Body of pancreas (tissue), 4 donors: Measurements from ENCODE around the gene PIGH. TPM values are rescaled to one million over a fixed set of nuclear protein-coding genes. Genes with fewer than 3 reads are reported as not detected.

ENCODE experiments used
- ATAC-seq: fragments of 150-250 bp; one replicate; pipeline ENCODE4 v1.9.1; 2016
- DNase-seq, 4 donors: peaks; one replicate each; pipeline ENCODE4 v3.0.0-alpha.2; 2019
- H3K27ac ChIP-seq, 4 donors: fragments of 200-600 bp; sonication (generic); 1 replicate in 3 of 4; 2 replicates in 1 of 4; pipeline versions ENCODE4 v1.5.1 to v1.6.1; 2016 to 2019; ENCODE audit warnings: mild to moderate bottlenecking in 1 of 4, mixed read lengths in 1 of 4, moderate library complexity in 1 of 4
- H3K27me3 ChIP-seq, 2 donors: fragments of 200-600 bp; sonication (generic); one replicate each; pipeline ENCODE4 v1.6.0; 2016; ENCODE audit warnings: mild to moderate bottlenecking in 1 of 2
- H3K36me3 ChIP-seq, 2 donors: fragments of 200-600 bp; sonication (generic); replicated peaks in 1 of 2; 2 replicates each; pipeline ENCODE4 v1.5.1; 2016; ENCODE audit warnings: low read depth in 2 of 2; ENCODE audit not compliant: insufficient read depth in 1 of 2
- H3K4me1 ChIP-seq: fragments of 200-600 bp; sonication (generic); one replicate; pipeline ENCODE4 v1.6.0; 2016
- H3K4me3 ChIP-seq, 2 donors: fragments of 200-600 bp; sonication (generic); 1 replicate in 1 of 2; 2 replicates in 1 of 2; pipeline ENCODE4 v1.5.1; 2016 to 2019
- H3K9me3 ChIP-seq, 3 donors: fragments of 200-600 bp; sonication (generic); 1 replicate in 2 of 3; 2 replicates in 1 of 3; pipeline ENCODE4 v1.5.1; 2016
- POLR2A ChIP-seq, 3 donors: fragments of 450-650 bp; IDR thresholded peaks; one replicate each; pipeline ENCODE4 v1.6.1; 2016; ENCODE audit warnings: antibody characterized with exemption in 3 of 3, mild to moderate bottlenecking in 2 of 3
- WGBS, 2 donors: methylation state at CpG; one replicate each; pipeline ENCODE4 v1.1.5; 2017; 5-methylcytosine and 5-hydroxymethylcytosine counted together
- intact Hi-C: fragments of 100-400 bp; cut with DNase I; formaldehyde crosslinking; loops from one replicate; pipeline ENCODE4 v1.15.1; 2023
- total RNA-seq, 2 donors: library from RNA; depleted of rRNA; stranded (reverse); fragments of >200 nt; gene quantifications; one replicate each; pipeline ENCODE4 v1.1.0, GENCODE V29; 2016
- TF ChIP-seq, protein P1 (sequence below), 7 experiments: fragments of 450-650 bp in 4 of 7; fragments of 200-600 bp in 3 of 7; sonication (generic) in 3 of 7; IDR thresholded peaks; one replicate each; pipeline ENCODE4 v1.5.1; 2016 to 2019; ENCODE audit warnings: antibody characterized with exemption in 7 of 7

Gene PIGH
- total RNA-seq, 2 donors from 2014 or later: 14.2 to 30.1 TPM

DNA sequence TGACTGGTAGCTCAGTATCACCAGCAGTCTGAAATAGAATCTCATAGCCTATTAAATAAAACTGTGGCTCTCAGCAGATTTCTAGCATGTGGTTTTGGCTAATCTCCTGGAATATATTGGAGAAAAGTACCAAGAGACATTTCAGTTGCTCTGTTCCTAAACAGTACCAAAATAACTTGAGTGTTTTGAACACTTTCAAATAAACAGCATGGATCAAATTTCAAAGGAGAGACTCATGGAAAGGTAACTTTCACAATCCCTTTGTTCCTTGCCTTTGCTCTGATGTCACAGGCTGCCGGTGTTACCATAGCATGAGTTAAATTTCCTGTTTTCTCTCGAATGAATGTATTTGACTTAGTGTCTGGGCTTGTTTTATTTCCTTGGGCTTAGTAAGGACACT, 23.0 kb upstream of the PIGH start:
- TF ChIP-seq, protein P1, sequence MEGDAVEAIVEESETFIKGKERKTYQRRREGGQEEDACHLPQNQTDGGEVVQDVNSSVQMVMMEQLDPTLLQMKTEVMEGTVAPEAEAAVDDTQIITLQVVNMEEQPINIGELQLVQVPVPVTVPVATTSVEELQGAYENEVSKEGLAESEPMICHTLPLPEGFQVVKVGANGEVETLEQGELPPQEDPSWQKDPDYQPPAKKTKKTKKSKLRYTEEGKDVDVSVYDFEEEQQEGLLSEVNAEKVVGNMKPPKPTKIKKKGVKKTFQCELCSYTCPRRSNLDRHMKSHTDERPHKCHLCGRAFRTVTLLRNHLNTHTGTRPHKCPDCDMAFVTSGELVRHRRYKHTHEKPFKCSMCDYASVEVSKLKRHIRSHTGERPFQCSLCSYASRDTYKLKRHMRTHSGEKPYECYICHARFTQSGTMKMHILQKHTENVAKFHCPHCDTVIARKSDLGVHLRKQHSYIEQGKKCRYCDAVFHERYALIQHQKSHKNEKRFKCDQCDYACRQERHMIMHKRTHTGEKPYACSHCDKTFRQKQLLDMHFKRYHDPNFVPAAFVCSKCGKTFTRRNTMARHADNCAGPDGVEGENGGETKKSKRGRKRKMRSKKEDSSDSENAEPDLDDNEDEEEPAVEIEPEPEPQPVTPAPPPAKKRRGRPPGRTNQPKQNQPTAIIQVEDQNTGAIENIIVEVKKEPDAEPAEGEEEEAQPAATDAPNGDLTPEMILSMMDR (IDR thresholded peaks at IDR 0.05): no peak
- no peak for TF ChIP-seq POLR2A (IDR thresholded peaks at IDR 0.05)
- peak overlapping the region in 1 of 4 donors; percentile 44 for H3K27ac ChIP-seq
- peaks cover 12% of the 10 kb centered on the region for H3K4me1 ChIP-seq
- 36 to 45% methylated on average over 2 of the region's 2 CpGs for WGBS, 2 donors
- intact Hi-C loops: no loop called here
- H3K36me3 ChIP-seq: no peaks in the 10 kb centered on the region
- H3K9me3 ChIP-seq: no peaks in the 10 kb centered on the region
- ATAC-seq: no peak
- H3K27me3 ChIP-seq: no peaks in the 10 kb centered on the region
- H3K4me3 ChIP-seq: no peak overlapping the region
- no peak for DNase-seq

DNA sequence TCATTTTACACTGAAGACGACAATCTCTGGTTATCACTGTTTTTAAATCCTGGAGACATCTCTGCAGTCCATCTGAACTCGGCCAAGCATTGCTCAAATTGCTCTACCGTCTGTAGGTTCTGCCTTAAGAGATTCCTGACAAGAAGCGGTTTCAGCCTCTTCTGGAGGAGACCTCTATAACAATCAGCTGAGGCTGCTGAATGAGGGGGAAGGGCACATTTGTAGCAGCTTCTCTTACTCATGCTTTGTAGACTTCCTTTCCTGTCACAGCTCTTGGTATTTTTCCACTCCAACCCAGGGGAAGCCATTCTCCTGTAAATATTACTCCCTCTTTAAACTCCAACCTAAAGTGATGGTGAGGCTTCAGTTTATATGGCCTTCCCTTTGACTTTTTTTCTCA, 22.6 kb upstream of the PIGH start:
- no peaks in the 10 kb centered on the region for H3K36me3 ChIP-seq
- H3K27ac ChIP-seq: peak overlapping the region in 1 of 4 donors; percentile 44
- H3K4me3 ChIP-seq: no peak overlapping the region
- peaks cover 12% of the 10 kb centered on the region for H3K4me1 ChIP-seq
- DNase-seq: peak in 2 of 4 donors; percentile 13 to 48
- no peak for ATAC-seq
- TF ChIP-seq, protein P1 (IDR thresholded peaks at IDR 0.05): no peak
- no peak for TF ChIP-seq POLR2A (IDR thresholded peaks at IDR 0.05)
- no peaks in the 10 kb centered on the region for H3K9me3 ChIP-seq
- WGBS, 2 donors: 61 to 69% methylated on average over 4 of the region's 4 CpGs
- intact Hi-C loops: no loop called here
- no peaks in the 10 kb centered on the region for H3K27me3 ChIP-seq

DNA sequence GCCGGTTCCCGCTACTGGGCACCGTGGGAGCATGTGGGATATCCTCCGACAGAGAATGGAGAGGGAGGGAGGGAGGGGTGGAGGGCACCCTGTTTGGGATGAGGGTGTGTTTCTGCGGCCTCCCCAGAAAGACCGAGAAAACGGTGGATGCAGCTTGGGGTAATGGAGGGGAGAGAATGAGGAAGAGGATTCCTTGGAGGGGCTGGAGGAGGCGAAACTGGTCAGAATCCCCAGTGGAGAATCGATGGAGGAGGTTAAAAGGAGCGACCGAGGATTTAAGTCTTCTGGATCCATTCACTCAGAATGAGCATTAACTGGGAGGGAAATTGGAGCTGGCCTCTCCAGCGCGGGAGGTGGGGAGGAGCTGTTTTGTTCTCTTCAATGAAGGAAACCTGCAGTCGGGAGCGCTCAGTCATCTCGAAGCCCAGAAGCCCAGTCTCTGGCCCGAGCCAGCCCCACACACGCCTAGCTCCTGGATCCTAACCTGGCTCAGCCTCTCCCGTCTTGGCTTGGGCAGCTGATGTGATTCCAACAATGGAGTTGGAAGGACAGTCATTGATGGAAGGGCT, 20.2 kb upstream of the PIGH start:
- Histone ChIP-seq H3K36me3 (no peaks in the 10 kb centered on the region), H3K4me3 (peak overlapping the region in 1 of 2 donors; percentile 30), H3K4me1 (peaks cover 12% of the 10 kb centered on the region), H3K27ac (peak overlapping the region; percentile 30 to 82 (median 77)), H3K27me3 (no peaks in the 10 kb centered on the region), H3K9me3 (no peaks in the 10 kb centered on the region)
- no peak for TF ChIP-seq POLR2A (IDR thresholded peaks at IDR 0.05)
- TF ChIP-seq, protein P1 (IDR thresholded peaks at IDR 0.05): no peak
- DNase-seq: peak; percentile 16 to 44 (median 36)
- WGBS, 2 donors: 4 to 6% methylated on average over 19 of the region's 19 CpGs
- ATAC-seq: no peak
- intact Hi-C loops: no loop called here

DNA sequence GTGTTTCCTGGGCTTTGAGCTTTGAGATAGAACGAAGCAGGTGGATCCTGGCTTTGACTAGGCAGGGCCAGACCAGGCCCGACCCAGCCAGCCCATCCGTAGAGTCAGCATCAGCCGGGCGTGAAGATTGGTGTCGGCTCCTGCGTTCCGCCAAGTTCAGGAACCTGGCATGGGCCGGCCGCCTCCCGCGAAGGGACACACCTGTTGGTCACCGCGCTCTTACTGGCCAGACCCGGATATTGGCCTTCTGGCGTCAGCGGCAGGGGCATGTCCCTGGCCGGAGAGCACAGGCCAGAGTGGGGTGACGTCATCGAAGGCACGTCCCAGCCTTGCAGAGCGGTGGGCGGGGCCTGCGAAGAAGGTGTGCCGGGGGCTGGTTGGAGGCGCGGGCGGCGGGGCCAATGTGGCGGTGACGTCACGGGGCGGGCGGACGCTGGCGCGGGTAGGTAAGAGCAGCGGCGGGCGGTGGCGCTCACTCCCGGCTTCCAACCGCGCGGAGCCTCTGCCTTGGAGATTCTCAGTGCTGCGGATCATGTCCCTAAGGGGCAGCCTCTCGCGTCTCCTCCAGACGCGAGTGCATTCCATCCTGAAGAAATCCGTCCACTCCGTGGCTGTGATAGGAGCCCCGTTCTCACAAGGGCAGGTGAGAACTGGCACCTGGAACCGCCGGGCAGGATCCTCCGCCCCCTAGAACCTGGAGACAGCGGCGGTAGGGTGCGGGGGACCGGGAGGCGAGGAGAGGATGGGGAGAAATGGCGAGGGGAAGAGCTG, 19.6 kb upstream of the PIGH start, which contains the start of gene ARG2:
Gene ARG2 (plus strand): TSS at position 475 of the 771 bp plus-strand sequence. CDS start 58 bp downstream, at position 533.
- peak within 1 kb of the TSS; percentile 30 to 82 (median 77) for H3K27ac ChIP-seq
- WGBS, 2 donors: 0 to 1% methylated on average over 23 to 62 of the region's 62 CpGs
- H3K4me3 ChIP-seq: peak within 1 kb of the TSS in 1 of 2 donors; percentile 30
- TF ChIP-seq POLR2A (IDR thresholded peaks at IDR 0.05): peak; percentile 74 to 88 (median 87)
- TF ChIP-seq, protein P1 (IDR thresholded peaks at IDR 0.05): peak in 3 of 7 experiments; percentile 9 to 39 (median 16)
- H3K27me3 ChIP-seq: no peaks in the 10 kb centered on the region
- intact Hi-C loops: no loop called here
- H3K9me3 ChIP-seq: no peaks in the 10 kb centered on the region
- peak; percentile 97 for ATAC-seq
- no peaks in the 10 kb centered on the region for H3K36me3 ChIP-seq
- H3K4me1 ChIP-seq: peaks cover 12% of the 10 kb centered on the region
- DNase-seq: peak; percentile 99 to 100 (median 100)
